Vein endothelial cell (primary cell): ENCODE data around the gene OR7D4. TPM values are rescaled to one million over a fixed set of nuclear protein-coding genes. Genes with fewer than 3 reads are reported as not detected.

Source experiments
- total RNA-seq: library from RNA; depleted of rRNA; stranded (reverse); fragments of >200 nt; gene quantifications from 2 replicates; pipeline ENCODE4 v1.2.3, GENCODE V29; 2012

OR7D4 gene
- not detected in 2 replicates for total RNA-seq

GRCh38 chr19:9219489-9219888, at the start of gene OR7D4:
TSS of gene OR7D4 (minus strand) at chr19:9219589. CDS start at chr19:9214837, 4,752 bp downstream.

GRCh38 chr19:9250630-9251029, 31.2 kb upstream of the OR7D4 start, which contains the start of gene OR7E24:
TSS of gene OR7E24 (plus strand) at chr19:9250930. CDS start at chr19:9251044, 114 bp downstream.

GRCh38 chr19:9178901-9179300, 40.5 kb downstream of the OR7D4 start, which contains the start of gene OR7D2:
TSS of gene OR7D2 (plus strand) at chr19:9178979. CDS start at chr19:9185782, 6,803 bp downstream.

Other genes starting within 250 kb of the OR7D4 start
- not detected in 2 replicates for gene MUC16, start 209.2 kb downstream of the OR7D4 start, total RNA-seq
- gene OR1M1, start 132.5 kb downstream of the OR7D4 start, total RNA-seq = not detected in 2 replicates
- not detected in 2 replicates for gene OR7G2, start 112.1 kb downstream of the OR7D4 start, total RNA-seq
- not detected in 2 replicates for gene OR7G1, start 103.8 kb downstream of the OR7D4 start, total RNA-seq
- not detected in 2 replicates for gene OR7G3, start 92.6 kb downstream of the OR7D4 start, total RNA-seq
- 22.3 and 26.8 TPM in 2 replicates for gene ZNF317, start 79.2 kb downstream of the OR7D4 start, total RNA-seq
- gene OR7D2, start 40.6 kb downstream of the OR7D4 start, total RNA-seq = not detected in 2 replicates
- not detected in 2 replicates for gene OR7E24, start 31.3 kb upstream of the OR7D4 start, total RNA-seq
- 9.4 and 11.4 TPM in 2 replicates for gene ZNF699, start 90.2 kb upstream of the OR7D4 start, total RNA-seq
- 13.5 and 13.7 TPM in 2 replicates for gene ZNF559, start 104.6 kb upstream of the OR7D4 start, total RNA-seq
- gene ZNF177, start 143.4 kb upstream of the OR7D4 start, total RNA-seq = 0.98 and 1.3 TPM in 2 replicates
- gene ZNF266, start 216.0 kb upstream of the OR7D4 start, total RNA-seq = 10.8 and 16.5 TPM in 2 replicates